ENCODE results near the gene ASPG. TPM values are rescaled to one million over a fixed set of nuclear protein-coding genes. Genes with fewer than 3 reads are reported as not detected.

Gene ASPG
- total and polyA plus RNA-seq, 2 donors (not counting 3 experiments of a cell fraction or from before 2014, with no cell fraction given) = not detected

DNA sequence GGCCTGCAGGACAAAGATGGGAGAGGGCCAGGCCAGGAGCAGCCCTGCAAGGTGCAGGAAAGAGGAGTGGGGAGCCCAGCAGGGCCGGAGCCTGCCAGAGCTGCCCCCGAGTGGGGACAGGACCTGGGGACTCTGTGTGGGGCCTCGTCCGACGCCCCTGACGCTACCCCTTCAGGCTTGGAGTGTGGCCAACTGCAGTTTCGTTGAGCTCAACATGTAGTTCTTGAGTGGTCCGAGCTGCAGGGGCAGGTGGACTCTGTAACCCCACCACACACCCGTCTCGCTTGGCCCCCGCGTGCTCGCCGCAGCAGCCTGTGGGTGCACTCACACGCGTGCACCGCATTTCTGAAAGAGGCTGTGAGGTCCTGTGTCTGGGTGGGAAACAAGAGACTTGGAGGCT, 2.0 kb downstream of the ASPG start:
- POLR2A ChIA-PET = no interaction called here
- no TSS peak for BruUV-seq (replicated peaks)
- DNase-seq (ENCODE audit: low read depth, low spot score) (no peak), FAIRE-seq (no peak)
- Histone ChIP-seq H2AFZ (ENCODE audit: low read depth, low read length) (no peak overlapping the region), H3K4me2 (ENCODE audit: insufficient read depth, low read length) (no peak overlapping the region), H3K36me3 (ENCODE audit: control insufficient read depth in 2 of 2, extremely low read depth in 1 of 2, insufficient read depth in 2 of 2, low read length in 2 of 2) (no peaks in the 10 kb centered on the region), H4K20me1 (replicated peaks; ENCODE audit: control insufficient read depth, extremely low read depth, insufficient read depth, low read length) (no peaks in the 10 kb centered on the region), H3K27ac (ENCODE audit: insufficient read depth, low read depth, low read length) (no peak overlapping the region), H3K4me1 (ENCODE audit: control insufficient read depth, extremely low read depth, insufficient read depth, low read length) (no peaks in the 10 kb centered on the region), H3K4me3 (replicated peaks in 1 of 3; ENCODE audit: insufficient read depth in 1 of 3, low read depth in 1 of 3, low read length in 3 of 3) (no peak overlapping the region), H3K79me2 (ENCODE audit: control insufficient read depth, insufficient read depth, low read length) (no peaks in the 10 kb centered on the region), H3K9me3 (replicated peaks; ENCODE audit: control insufficient read depth, insufficient read depth, low read length) (no peaks in the 10 kb centered on the region), H3K27me3 (ENCODE audit: control insufficient read depth in 2 of 2, insufficient read depth in 2 of 2, low read length in 2 of 2) (peaks cover 8 to 10% of the 10 kb centered on the region in 2 experiments), H3K9me1 (replicated peaks; ENCODE audit: control insufficient read depth, extremely low read depth, insufficient read depth, low read length) (no peaks in the 10 kb centered on the region), H3K9ac (replicated peaks; ENCODE audit: extremely low read depth, insufficient read depth, low read length) (no peak overlapping the region)
- CTCF ChIA-PET = interaction anchor here (1.9 to 3.2 kb wide), 3 partner anchors 10 to 477 kb away, joined by 6 to 13 read pairs (median 9); no protein-coding TSS in a partner anchor
- TF ChIP-seq GATA2 (IDR thresholded peaks at IDR 0.05; ENCODE audit: insufficient read depth, insufficient read length, low read depth, low read length) = no peak
- TF ChIP-seq MYC (IDR thresholded peaks at IDR 0.05; ENCODE audit: low read depth, low read length) = no peak
- intact Hi-C loops (cut with micrococcal nuclease) (no loop called here), dilution Hi-C loops (cut with MboI; ENCODE audit: extremely low pct_ligation_motif_present, low sequenced_read_pairs) (no loop called here)

DNA sequence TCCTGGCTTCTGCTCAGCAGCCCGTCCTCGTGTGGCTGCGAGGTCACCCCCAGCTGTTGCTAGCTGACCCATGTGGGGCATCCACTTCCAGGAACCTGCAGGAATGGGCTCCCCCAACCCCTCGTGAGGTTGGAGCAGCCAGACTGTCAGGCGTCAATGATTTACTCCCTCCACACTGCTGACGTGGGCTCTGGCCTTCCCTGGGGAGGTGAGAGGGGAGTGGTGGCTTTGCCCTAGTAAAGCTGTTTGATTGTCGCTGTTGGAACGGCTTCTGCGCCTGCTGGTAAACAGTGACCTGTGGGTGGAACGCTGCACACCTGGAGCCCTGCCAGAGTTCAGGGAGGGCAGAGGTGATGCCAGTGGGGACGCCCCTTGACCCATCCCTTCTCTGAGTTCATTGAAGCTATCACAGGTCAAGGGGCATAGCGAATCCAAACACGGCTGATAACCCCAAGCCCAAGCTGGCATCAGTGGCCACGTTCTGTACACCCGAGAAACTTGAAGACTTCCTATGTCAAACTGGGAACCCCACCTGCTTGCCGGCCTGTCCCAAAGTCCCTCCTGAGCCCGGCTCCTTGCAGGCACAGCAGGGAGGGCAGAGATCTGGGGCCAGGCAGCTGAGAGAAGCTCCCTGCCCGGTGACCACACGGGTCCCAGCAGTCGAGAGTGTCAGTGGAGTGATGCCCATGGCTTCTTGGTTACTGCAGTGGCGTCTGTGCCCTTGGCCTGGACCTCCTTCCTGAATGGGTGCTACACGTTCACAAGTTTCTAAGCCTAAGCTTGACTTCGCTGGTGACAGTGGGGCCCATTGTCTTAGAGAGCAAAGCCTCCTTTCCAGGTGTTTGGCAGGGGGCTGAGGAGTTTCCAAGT, 2.7 kb downstream of the ASPG start:
- CTCF ChIA-PET = interaction anchor here (1.9 to 3.2 kb wide), 3 partner anchors 9 to 476 kb away, joined by 6 to 13 read pairs (median 9); no protein-coding TSS in a partner anchor
- POLR2A ChIA-PET = no interaction called here
- peaks cover 8 to 10% of the 10 kb centered on the region in 2 experiments for H3K27me3 ChIP-seq (ENCODE audit: control insufficient read depth in 2 of 2, insufficient read depth in 2 of 2, low read length in 2 of 2)
- no peak overlapping the region for H3K4me3 ChIP-seq (replicated peaks in 1 of 3; ENCODE audit: insufficient read depth in 1 of 3, low read depth in 1 of 3, low read length in 3 of 3)
- H3K79me2 ChIP-seq (ENCODE audit: control insufficient read depth, insufficient read depth, low read length) = no peaks in the 10 kb centered on the region
- no peak overlapping the region for H3K9ac ChIP-seq (replicated peaks; ENCODE audit: extremely low read depth, insufficient read depth, low read length)
- DNase-seq (ENCODE audit: low read depth, low spot score) (no peak), FAIRE-seq (no peak)
- dilution Hi-C loops (cut with MboI; ENCODE audit: extremely low pct_ligation_motif_present, low sequenced_read_pairs) = no loop called here
- H3K4me1 ChIP-seq (ENCODE audit: control insufficient read depth, extremely low read depth, insufficient read depth, low read length) = no peaks in the 10 kb centered on the region
- TF ChIP-seq EZH2 (IDR thresholded peaks at IDR 0.05; ENCODE audit: borderline replicate concordance, low read depth, low read length, severe bottlenecking) = no peak
- H4K20me1 ChIP-seq (replicated peaks; ENCODE audit: control insufficient read depth, extremely low read depth, insufficient read depth, low read length) = no peaks in the 10 kb centered on the region
- no peak overlapping the region for H3K27ac ChIP-seq (ENCODE audit: insufficient read depth, low read depth, low read length)
- no peaks in the 10 kb centered on the region for H3K9me1 ChIP-seq (replicated peaks; ENCODE audit: control insufficient read depth, extremely low read depth, insufficient read depth, low read length)
- H3K9me3 ChIP-seq (replicated peaks; ENCODE audit: control insufficient read depth, insufficient read depth, low read length) = no peaks in the 10 kb centered on the region
- intact Hi-C loops (cut with micrococcal nuclease) = no loop called here
- no TSS peak for BruUV-seq (replicated peaks)
- H2AFZ ChIP-seq (ENCODE audit: low read depth, low read length) = no peak overlapping the region
- no peak overlapping the region for H3K4me2 ChIP-seq (ENCODE audit: insufficient read depth, low read length)
- H3K36me3 ChIP-seq (ENCODE audit: control insufficient read depth in 2 of 2, extremely low read depth in 1 of 2, insufficient read depth in 2 of 2, low read length in 2 of 2) = no peaks in the 10 kb centered on the region

Data from endothelial cell of umbilical vein (primary cell).